Measurements from ENCODE around the gene OR10G4.

GRCh38 chr11:123977731-123978347 is 35.0 kb upstream of the OR10G4 start, which contains the start of gene OR10S1:
- TF ChIP-seq RXRA (IDR thresholded peaks at IDR 0.05; ENCODE audit: insufficient read depth, low read depth, low read length): no peak
- TF ChIP-seq NRF1 (IDR thresholded peaks at IDR 0.05; ENCODE audit: low read depth, low read length): no peak
- no peak for TF ChIP-seq POLR2AphosphoS5 (IDR thresholded peaks at IDR 0.05; ENCODE audit: low read depth, low read length)
- no peak for TF ChIP-seq RBBP5 (IDR thresholded peaks at IDR 0.05; ENCODE audit: borderline replicate concordance, low read depth, low read length)
- no peak for TF ChIP-seq CTCF (IDR thresholded peaks at IDR 0.05; ENCODE audit: control extremely low read depth in 1 of 3, insufficient read depth in 1 of 3, low read depth in 1 of 3, low read length in 3 of 3)
- no peak for TF ChIP-seq BACH1 (IDR thresholded peaks at IDR 0.05; ENCODE audit: low read length)
- no peak for TF ChIP-seq EZH2 (IDR thresholded peaks at IDR 0.05; ENCODE audit: low read depth, low read length, severe bottlenecking)
- no peak for TF ChIP-seq BRCA1 (IDR thresholded peaks at IDR 0.05; ENCODE audit: low read depth, low read length)

Measured in H1 (cell line).